ENCODE data around the gene CASS4.

- TF ChIP-seq CTCF (IDR thresholded peaks at IDR 0.05) = no peak
- TF ChIP-seq POLR2A (IDR thresholded peaks at IDR 0.05) = no peak
Observed at GRCh38 chr20:56403465-56403864, 8.6 kb upstream of the CASS4 start.

Measured in gastroesophageal sphincter (tissue), 3 donors.